ENCODE data around the gene ZNF148. TPM values are rescaled to one million over a fixed set of nuclear protein-coding genes. Genes with fewer than 3 reads are reported as not detected.

The ZNF148 gene
- polyA plus RNA-seq, 2 of the 4 experiments (the other 2 are of a cell fraction) = 9.9 to 26.5 TPM

DNA sequence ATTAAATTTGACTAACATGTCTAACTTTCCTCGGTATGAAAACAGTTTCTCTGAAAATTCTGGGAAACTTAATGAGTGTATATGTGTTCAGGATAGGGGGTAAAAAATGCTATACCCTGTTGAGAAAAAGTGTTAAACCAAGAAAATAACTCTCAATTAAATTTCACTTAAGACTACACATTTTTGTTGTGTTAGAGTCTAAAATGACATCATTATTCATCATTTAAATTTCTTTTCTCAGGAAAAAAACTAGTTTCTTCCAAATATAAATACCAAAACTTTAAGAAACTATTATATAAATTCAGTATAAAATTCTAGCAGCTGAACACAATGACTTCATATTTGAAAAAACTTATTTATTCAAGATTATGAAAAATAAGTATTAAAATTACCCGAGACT, 52.2 kb downstream of the ZNF148 start:
- H3K9me3 ChIP-seq = no peaks in the 10 kb centered on the region
- POLR2A ChIA-PET = no interaction called here
- no peak overlapping the region for H3K4me3 ChIP-seq
- WGBS (ENCODE audit: missing lambda C conversion rate) = 94% methylated on average over 2 of the region's 2 CpGs
- no peak for ATAC-seq
- H3K4me1 ChIP-seq = 0 out of 3 replicates have a peak, but pooled peaks cover 8% of the 10 kb centered on the region
- no peak overlapping the region for H3K4me2 ChIP-seq
- DNase-seq (ENCODE audit: low read depth in 1 of 2, low spot score in 1 of 2) = no peak
- TF ChIP-seq, protein P1, sequence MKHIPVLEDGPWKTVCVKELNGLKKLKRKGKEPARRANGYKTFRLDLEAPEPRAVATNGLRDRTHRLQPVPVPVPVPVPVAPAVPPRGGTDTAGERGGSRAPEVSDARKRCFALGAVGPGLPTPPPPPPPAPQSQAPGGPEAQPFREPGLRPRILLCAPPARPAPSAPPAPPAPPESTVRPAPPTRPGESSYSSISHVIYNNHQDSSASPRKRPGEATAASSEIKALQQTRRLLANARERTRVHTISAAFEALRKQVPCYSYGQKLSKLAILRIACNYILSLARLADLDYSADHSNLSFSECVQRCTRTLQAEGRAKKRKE (CRISPR knock-in tag; IDR thresholded peaks at IDR 0.05; ENCODE audit: low read depth) = no peak
- TF ChIP-seq TFCP2L1 (CRISPR knock-in tag; IDR thresholded peaks at IDR 0.05) = no peak
- TF ChIP-seq USF2 (IDR thresholded peaks at IDR 0.05) = no peak
- TF ChIP-seq JUN (IDR thresholded peaks at IDR 0.05) = no peak
- TF ChIP-seq NFE2L2 (conservative IDR thresholded peaks at IDR 0.05; ENCODE audit: low read length) = no peak
- no peak for TF ChIP-seq NPAS2 (CRISPR knock-in tag; IDR thresholded peaks at IDR 0.05; ENCODE audit: borderline replicate concordance)
- no peak for TF ChIP-seq SMC3 (IDR thresholded peaks at IDR 0.05)
- no peak for TF ChIP-seq CHD4 (IDR thresholded peaks at IDR 0.05; ENCODE audit: borderline replicate concordance)
- TF ChIP-seq ZFP36 (IDR thresholded peaks at IDR 0.05; ENCODE audit: borderline replicate concordance, partially characterized antibody) = no peak
- CTCF ChIA-PET = no interaction called here
- no peak for FAIRE-seq
- H3K27ac ChIP-seq = no peak overlapping the region

DNA sequence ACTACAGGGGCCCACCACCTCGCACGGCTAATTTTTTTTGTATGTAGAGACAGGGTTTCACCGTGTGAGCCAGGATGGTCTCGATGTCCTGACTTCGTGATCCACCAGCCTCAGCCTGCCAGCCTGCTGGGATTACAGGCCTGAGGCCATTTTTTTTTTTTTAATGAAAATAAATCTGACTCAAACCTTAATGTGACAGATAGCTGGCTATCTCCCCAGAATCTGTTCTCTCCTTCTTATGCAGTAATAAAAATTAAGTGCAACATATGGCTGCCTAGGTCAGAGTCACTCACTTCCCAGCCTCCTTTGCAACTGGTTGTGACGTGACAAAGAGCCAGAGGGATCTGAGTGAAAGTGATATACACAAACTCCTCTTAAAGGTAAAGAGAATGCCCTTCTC, 53.0 kb downstream of the ZNF148 start:
- ChIA-PET POLR2A (no interaction called here), CTCF (no interaction called here)
- 0 out of 3 replicates have a peak, but pooled peaks cover 8% of the 10 kb centered on the region for H3K4me1 ChIP-seq
- H3K27ac ChIP-seq = no peak overlapping the region
- ATAC-seq = no peak
- H3K9me3 ChIP-seq = no peaks in the 10 kb centered on the region
- no peak overlapping the region for H3K4me2 ChIP-seq
- TF ChIP-seq HDAC2 (IDR thresholded peaks at IDR 0.05) (no peak), CEBPB (IDR thresholded peaks at IDR 0.05) (no peak), HOXA7 (CRISPR knock-in tag; IDR thresholded peaks at IDR 0.05) (no peak), NFE2L2 (conservative IDR thresholded peaks at IDR 0.05; ENCODE audit: low read length) (no peak), KDM5A (IDR thresholded peaks at IDR 0.05) (no peak), RARB (CRISPR knock-in tag; IDR thresholded peaks at IDR 0.05) (no peak), HES2 (IDR thresholded peaks at IDR 0.05) (no peak)
- no peak for FAIRE-seq
- 91% methylated on average over 6 of the region's 6 CpGs for WGBS (ENCODE audit: missing lambda C conversion rate)
- no peak overlapping the region for H3K4me3 ChIP-seq
- no peak for DNase-seq (ENCODE audit: low read depth in 1 of 2, low spot score in 1 of 2)

- ATAC-seq (no peak), FAIRE-seq (no peak), DNase-seq (ENCODE audit: low read depth in 1 of 2, low spot score in 1 of 2) (no peak)
- Histone ChIP-seq H3K4me3 (no peak overlapping the region), H3K27ac (no peak overlapping the region), H3K9me3 (no peaks in the 10 kb centered on the region), H3K4me2 (no peak overlapping the region), H3K4me1 (0 out of 3 replicates have a peak, but pooled peaks cover 8% of the 10 kb centered on the region)
- WGBS (ENCODE audit: missing lambda C conversion rate) = 97% methylated on average over 2 of the region's 2 CpGs
- no peak for TF ChIP-seq HMGXB4 (CRISPR knock-in tag; IDR thresholded peaks at IDR 0.05; ENCODE audit: borderline replicate concordance)
- no peak for TF ChIP-seq TFCP2L1 (CRISPR knock-in tag; IDR thresholded peaks at IDR 0.05)
- no peak for TF ChIP-seq GATA3 (IDR thresholded peaks at IDR 0.05; ENCODE audit: borderline replicate concordance)
- no peak for TF ChIP-seq TP53 (CRISPR knock-in tag; IDR thresholded peaks at IDR 0.05)
- TF ChIP-seq FOXS1 (CRISPR knock-in tag; IDR thresholded peaks at IDR 0.05) = no peak
- no peak for TF ChIP-seq CHD2 (IDR thresholded peaks at IDR 0.05; ENCODE audit: low read length, partially characterized antibody)
- no peak for TF ChIP-seq JUN (IDR thresholded peaks at IDR 0.05)
- no peak for TF ChIP-seq CEBPB (IDR thresholded peaks at IDR 0.05)
- no peak for TF ChIP-seq REST (IDR thresholded peaks at IDR 0.05)
- TF ChIP-seq ZC3H11A (IDR thresholded peaks at IDR 0.05) = no peak
- TF ChIP-seq BHLHE40 (IDR thresholded peaks at IDR 0.05; ENCODE audit: low read depth, low read length) = no peak
- TF ChIP-seq JUNB (IDR thresholded peaks at IDR 0.05) = no peak
- TF ChIP-seq SMC3 (IDR thresholded peaks at IDR 0.05) = no peak
- no peak for TF ChIP-seq POLR2A (IDR thresholded peaks at IDR 0.05; ENCODE audit: low read length)
- POLR2A ChIA-PET = no interaction called here
- CTCF ChIA-PET = no interaction called here
These were observed 55.4 kb downstream of the ZNF148 start for GRCh38 chr3:125319765-125320164.
